ENCODE results near the gene EID2.

DNA sequence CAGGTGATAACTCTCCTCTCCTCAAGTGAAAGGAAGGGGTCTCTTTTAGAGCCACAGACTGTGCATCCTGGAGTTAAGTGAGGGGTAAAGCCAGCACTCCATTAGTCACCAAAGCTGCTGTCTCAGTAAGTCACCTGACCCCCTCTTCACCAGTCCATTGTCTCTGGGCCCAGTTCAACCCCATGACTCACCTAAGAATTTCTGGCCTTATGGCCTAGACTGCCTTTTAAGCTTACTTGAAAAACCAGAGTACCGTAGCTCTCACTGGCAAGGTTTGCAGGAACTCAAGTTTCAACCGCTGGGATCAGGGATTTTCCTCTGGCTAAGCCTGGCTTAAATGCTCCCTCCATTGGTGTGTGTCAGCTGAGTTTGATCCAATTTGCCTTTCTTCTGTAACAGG lies 23.4 kb upstream of the EID2 start:
- TF ChIP-seq POLR2A (IDR thresholded peaks at IDR 0.05; ENCODE audit: low read depth, low read length) (no peak), TAF1 (IDR thresholded peaks at IDR 0.05; ENCODE audit: borderline replicate concordance, low read depth, low read length) (no peak)

Data from GM12892 (cell line).